Thyroid gland (tissue), 4 donors: ENCODE measurements around the gene ATP5ME.

Experiments
- POLR2A ChIP-seq, 2 donors: fragments of 450-650 bp; IDR thresholded peaks; one replicate each; pipeline ENCODE4 v1.6.1; 2017; ENCODE audit warnings: antibody characterized with exemption in 2 of 2, mild to moderate bottlenecking in 2 of 2, moderate library complexity in 1 of 2
- TF ChIP-seq, protein P1 (sequence below), 6 experiments: fragments of 200-600 bp in 3 of 6; fragments of 450-650 bp in 3 of 6; sonication (generic) in 3 of 6; IDR thresholded peaks; one replicate each; pipeline ENCODE4 v1.5.1; 2016 to 2019; ENCODE audit warnings: antibody characterized with exemption in 6 of 6, mild to moderate bottlenecking in 2 of 6, inconsistent platforms in 1 of 6, moderate library complexity in 1 of 6

DNA sequence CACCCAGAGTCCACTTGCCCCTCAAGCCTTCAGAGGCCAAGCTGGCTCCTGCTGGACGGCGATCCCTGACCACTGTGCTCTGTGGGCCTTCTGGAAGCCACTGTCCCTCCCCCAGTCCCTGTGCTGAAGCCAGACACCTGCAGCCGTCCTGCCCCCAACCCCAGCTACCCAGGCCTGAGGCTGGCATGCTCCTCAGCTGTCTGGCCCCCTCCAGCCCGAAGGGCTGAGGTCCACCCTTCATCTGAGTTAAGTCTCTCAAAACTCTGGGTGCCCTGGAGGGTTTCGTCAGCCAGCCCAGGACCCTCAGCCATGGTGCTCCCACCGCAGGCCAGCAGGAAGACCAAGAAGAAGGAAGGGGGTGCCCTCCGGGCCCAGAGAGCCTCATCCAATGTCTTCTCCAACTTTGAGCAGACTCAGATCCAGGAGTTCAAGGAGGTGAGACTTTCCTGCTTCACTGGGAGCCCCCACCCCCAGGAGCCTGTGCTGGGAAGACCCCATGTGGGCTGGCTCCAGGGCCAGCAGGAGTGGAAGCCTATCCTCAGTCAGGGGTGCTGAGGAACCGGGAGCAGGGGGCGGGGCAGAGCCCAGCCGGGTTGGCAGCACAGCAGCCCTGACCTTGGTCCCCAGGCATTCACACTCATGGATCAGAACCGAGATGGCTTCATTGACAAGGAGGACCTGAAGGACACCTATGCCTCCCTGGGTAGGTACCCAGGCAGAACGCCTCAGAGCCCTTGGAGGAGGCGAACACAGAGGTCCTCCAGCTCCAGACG is 4.4 kb upstream of the ATP5ME start:
- no peak for TF ChIP-seq POLR2A (IDR thresholded peaks at IDR 0.05)
- TF ChIP-seq, protein P1, sequence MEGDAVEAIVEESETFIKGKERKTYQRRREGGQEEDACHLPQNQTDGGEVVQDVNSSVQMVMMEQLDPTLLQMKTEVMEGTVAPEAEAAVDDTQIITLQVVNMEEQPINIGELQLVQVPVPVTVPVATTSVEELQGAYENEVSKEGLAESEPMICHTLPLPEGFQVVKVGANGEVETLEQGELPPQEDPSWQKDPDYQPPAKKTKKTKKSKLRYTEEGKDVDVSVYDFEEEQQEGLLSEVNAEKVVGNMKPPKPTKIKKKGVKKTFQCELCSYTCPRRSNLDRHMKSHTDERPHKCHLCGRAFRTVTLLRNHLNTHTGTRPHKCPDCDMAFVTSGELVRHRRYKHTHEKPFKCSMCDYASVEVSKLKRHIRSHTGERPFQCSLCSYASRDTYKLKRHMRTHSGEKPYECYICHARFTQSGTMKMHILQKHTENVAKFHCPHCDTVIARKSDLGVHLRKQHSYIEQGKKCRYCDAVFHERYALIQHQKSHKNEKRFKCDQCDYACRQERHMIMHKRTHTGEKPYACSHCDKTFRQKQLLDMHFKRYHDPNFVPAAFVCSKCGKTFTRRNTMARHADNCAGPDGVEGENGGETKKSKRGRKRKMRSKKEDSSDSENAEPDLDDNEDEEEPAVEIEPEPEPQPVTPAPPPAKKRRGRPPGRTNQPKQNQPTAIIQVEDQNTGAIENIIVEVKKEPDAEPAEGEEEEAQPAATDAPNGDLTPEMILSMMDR (IDR thresholded peaks at IDR 0.05) = no peak
